ENCODE results near the gene CHN2.

GRCh38 chr7:29478687-29479240 is 284.2 kb downstream of the CHN2 start:
- no peak for TF ChIP-seq CTCF (IDR thresholded peaks at IDR 0.05)
- TF ChIP-seq ZFX (IDR thresholded peaks at IDR 0.05; ENCODE audit: borderline replicate concordance) = no peak

All from 22Rv1 (cell line).